ENCODE measurements around the gene SHOC1. TPM values are rescaled to one million over a fixed set of nuclear protein-coding genes. Genes with fewer than 3 reads are reported as not detected.
"Not testable (repeated sequence)": the region's sequence is repeated elsewhere in the genome, so short reads cannot be mapped to it uniquely, and the experiment has no call there.

Gene SHOC1
- total RNA-seq, 5 donors from 2014 or later (not counting 1 experiment from before 2014, with no cell fraction given): not detected

GRCh38 chr9:111803924-111804323 is 9.2 kb upstream of the SHOC1 start:
- Mint-ChIP-seq H3K4me3 (no peak overlapping the region), H3K27me3 (no peaks in the 10 kb centered on the region), H3K9me3 (peaks cover 0 to 3% (median 0%) of the 10 kb centered on the region in 3 donors), H3K27ac (no peak overlapping the region), H3K4me1 (peaks cover 15 to 25% (median 25%) of the 10 kb centered on the region in 3 donors), H3K36me3 (no peaks in the 10 kb centered on the region)
- no peak overlapping the region for H3K27ac ChIP-seq (ENCODE audit: low read length)
- CTCF ChIA-PET: interaction anchor here in 1 of 2 donors (0.7 kb wide), 1 partner anchor 133 kb away, joined by 8 read pairs; no protein-coding TSS in a partner anchor
- no peak for DNase-seq
- no peak overlapping the region for H3K4me3 ChIP-seq (ENCODE audit: control insufficient read depth in 1 of 2, extremely low read depth in 1 of 2, low read length in 1 of 2)
- H3K36me3 ChIP-seq (ENCODE audit: control insufficient read depth in 2 of 2, extremely low read depth in 1 of 2, insufficient read depth in 1 of 2, low read length in 1 of 2): no peaks in the 10 kb centered on the region
- POLR2A ChIA-PET: no interaction called here
- WGBS (ENCODE audit: insufficient coverage): 20% methylated on average over 1 of the region's 3 CpGs
- no peaks in the 10 kb centered on the region for H3K27me3 ChIP-seq (replicated peaks in 1 of 2; ENCODE audit: control insufficient read depth in 2 of 2, extremely low read depth in 1 of 2, insufficient read depth in 2 of 2, low read length in 1 of 2)
- no peaks in the 10 kb centered on the region for H3K9me3 ChIP-seq
- ATAC-seq (replicated peaks in 1 of 4): peak in 1 of 4 experiments; percentile 55
- peaks cover 0 to 4% of the 10 kb centered on the region in 2 experiments for H3K4me1 ChIP-seq (ENCODE audit: control insufficient read depth in 1 of 2, extremely low read depth in 1 of 2, insufficient read depth in 2 of 2, low read length in 2 of 2)

- H3K4me1 Mint-ChIP-seq: peaks cover 13 to 23% (median 14%) of the 10 kb centered on the region in 3 donors
- H3K27me3 Mint-ChIP-seq: no peaks in the 10 kb centered on the region
- ATAC-seq (replicated peaks in 1 of 4) (no peak), DNase-seq (no peak)
- no peaks in the 10 kb centered on the region for H3K36me3 Mint-ChIP-seq
- no peak overlapping the region for H3K4me3 Mint-ChIP-seq
- no peaks in the 10 kb centered on the region for H3K9me3 Mint-ChIP-seq
- no peaks in the 10 kb centered on the region for H3K27me3 ChIP-seq (replicated peaks in 1 of 2; ENCODE audit: control insufficient read depth in 2 of 2, extremely low read depth in 1 of 2, insufficient read depth in 2 of 2, low read length in 1 of 2)
- no CpG with 5 or more reads among the region's 1 CpG for WGBS (ENCODE audit: insufficient coverage)
- H3K27ac Mint-ChIP-seq: no peak overlapping the region
- peaks cover 0 to 4% of the 10 kb centered on the region in 2 experiments for H3K4me1 ChIP-seq (ENCODE audit: control insufficient read depth in 1 of 2, extremely low read depth in 1 of 2, insufficient read depth in 2 of 2, low read length in 2 of 2)
- ChIA-PET POLR2A (no interaction called here), CTCF (interaction anchor here in 1 of 2 donors (0.6 kb wide), 1 partner anchor 237 kb away, joined by 3 read pairs; no protein-coding TSS in a partner anchor)
- no peaks in the 10 kb centered on the region for H3K9me3 ChIP-seq
- H3K36me3 ChIP-seq (ENCODE audit: control insufficient read depth in 2 of 2, extremely low read depth in 1 of 2, insufficient read depth in 1 of 2, low read length in 1 of 2): no peaks in the 10 kb centered on the region
- H3K27ac ChIP-seq (ENCODE audit: low read length): no peak overlapping the region
- H3K4me3 ChIP-seq (ENCODE audit: control insufficient read depth in 1 of 2, extremely low read depth in 1 of 2, low read length in 1 of 2): no peak overlapping the region
These were observed 5.3 kb upstream of the SHOC1 start for GRCh38 chr9:111799915-111800526.

- H3K36me3 Mint-ChIP-seq: no peaks in the 10 kb centered on the region
- no peaks in the 10 kb centered on the region for H3K27me3 Mint-ChIP-seq
- Histone ChIP-seq H3K36me3 (ENCODE audit: control insufficient read depth in 2 of 2, extremely low read depth in 1 of 2, insufficient read depth in 1 of 2, low read length in 1 of 2) (no peaks in the 10 kb centered on the region), H3K27me3 (replicated peaks in 1 of 2; ENCODE audit: control insufficient read depth in 2 of 2, extremely low read depth in 1 of 2, insufficient read depth in 2 of 2, low read length in 1 of 2) (no peaks in the 10 kb centered on the region), H3K27ac (ENCODE audit: low read length) (no peak overlapping the region), H3K4me1 (ENCODE audit: control insufficient read depth in 1 of 2, extremely low read depth in 1 of 2, insufficient read depth in 2 of 2, low read length in 2 of 2) (peaks cover 0 to 4% of the 10 kb centered on the region in 2 experiments), H3K4me3 (ENCODE audit: control insufficient read depth in 1 of 2, extremely low read depth in 1 of 2, low read length in 1 of 2) (no peak overlapping the region), H3K9me3 (no peaks in the 10 kb centered on the region)
- H3K9me3 Mint-ChIP-seq: no peaks in the 10 kb centered on the region
- H3K27ac Mint-ChIP-seq: no peak overlapping the region
- no peak for DNase-seq
- peaks cover 7 to 23% (median 14%) of the 10 kb centered on the region in 3 donors for H3K4me1 Mint-ChIP-seq
- H3K4me3 Mint-ChIP-seq: no peak overlapping the region
- ChIA-PET CTCF (interaction anchor here in 1 of 2 donors (0.6 kb wide), 1 partner anchor 238 kb away, joined by 3 read pairs; no protein-coding TSS in a partner anchor), POLR2A (no interaction called here)
- no peak for ATAC-seq (replicated peaks in 1 of 4)
These were observed 4.8 kb upstream of the SHOC1 start for GRCh38 chr9:111799506-111799905.

GRCh38 chr9:111798786-111799185 is 4.0 kb upstream of the SHOC1 start:
- Mint-ChIP-seq H3K9me3 (no peaks in the 10 kb centered on the region), H3K27me3 (no peaks in the 10 kb centered on the region), H3K36me3 (no peaks in the 10 kb centered on the region), H3K27ac (no peak overlapping the region), H3K4me1 (peaks cover under 1 to 16% (median 6%) of the 10 kb centered on the region in 3 donors), H3K4me3 (no peak overlapping the region)
- H3K4me3 ChIP-seq (ENCODE audit: control insufficient read depth in 1 of 2, extremely low read depth in 1 of 2, low read length in 1 of 2): no peak overlapping the region
- no peaks in the 10 kb centered on the region for H3K27me3 ChIP-seq (replicated peaks in 1 of 2; ENCODE audit: control insufficient read depth in 2 of 2, extremely low read depth in 1 of 2, insufficient read depth in 2 of 2, low read length in 1 of 2)
- DNase-seq: no peak
- no peak for ATAC-seq (replicated peaks in 1 of 4)
- H3K9me3 ChIP-seq: no peaks in the 10 kb centered on the region
- no peaks in the 10 kb centered on the region for H3K4me1 ChIP-seq (ENCODE audit: control insufficient read depth in 1 of 2, extremely low read depth in 1 of 2, insufficient read depth in 2 of 2, low read length in 2 of 2)
- ChIA-PET POLR2A (interaction anchor here in 1 of 2 donors (0.5 kb wide), 1 partner anchor 691 kb away, joined by 3 read pairs; no protein-coding TSS in a partner anchor), CTCF (interaction anchor here in 1 of 2 donors (0.5 to 0.6 kb wide), 2 partner anchors 176 to 276 kb away, joined by 3 to 7 read pairs; no protein-coding TSS in a partner anchor)
- H3K36me3 ChIP-seq (ENCODE audit: control insufficient read depth in 2 of 2, extremely low read depth in 1 of 2, insufficient read depth in 1 of 2, low read length in 1 of 2): no peaks in the 10 kb centered on the region
- no peak overlapping the region for H3K27ac ChIP-seq (ENCODE audit: low read length)

GRCh38 chr9:111795557-111795839 is 761 bp upstream of the SHOC1 start:
- no peaks in the 10 kb centered on the region for H3K4me1 ChIP-seq (ENCODE audit: control insufficient read depth in 1 of 2, extremely low read depth in 1 of 2, insufficient read depth in 2 of 2, low read length in 2 of 2)
- WGBS (ENCODE audit: insufficient coverage): no CpG with 5 or more reads among the region's 2 CpGs
- DNase-seq (no peak), ATAC-seq (replicated peaks in 1 of 4) (no peak)
- H3K36me3 Mint-ChIP-seq: no peaks in the 10 kb centered on the region
- H3K4me1 Mint-ChIP-seq: peaks cover 0 to 4% (median 0%) of the 10 kb centered on the region in 3 donors
- no peak overlapping the region for H3K27ac ChIP-seq (ENCODE audit: low read length)
- no peaks in the 10 kb centered on the region for H3K36me3 ChIP-seq (ENCODE audit: control insufficient read depth in 2 of 2, extremely low read depth in 1 of 2, insufficient read depth in 1 of 2, low read length in 1 of 2)
- no peak overlapping the region for H3K4me3 ChIP-seq (ENCODE audit: control insufficient read depth in 1 of 2, extremely low read depth in 1 of 2, low read length in 1 of 2)
- no peaks in the 10 kb centered on the region for H3K9me3 ChIP-seq
- no peak overlapping the region for H3K4me3 Mint-ChIP-seq
- H3K27me3 ChIP-seq (replicated peaks in 1 of 2; ENCODE audit: control insufficient read depth in 2 of 2, extremely low read depth in 1 of 2, insufficient read depth in 2 of 2, low read length in 1 of 2): no peaks in the 10 kb centered on the region
- ChIA-PET CTCF (no interaction called here), POLR2A (no interaction called here)
- no peak overlapping the region for H3K27ac Mint-ChIP-seq
- H3K9me3 Mint-ChIP-seq: no peaks in the 10 kb centered on the region
- no peaks in the 10 kb centered on the region for H3K27me3 Mint-ChIP-seq

- POLR2A ChIA-PET; H3K27me3 Mint-ChIP-seq; H3K27ac ChIP-seq (ENCODE audit: low read length); H3K9me3 Mint-ChIP-seq; H3K36me3 ChIP-seq (ENCODE audit: control insufficient read depth in 2 of 2, extremely low read depth in 1 of 2, insufficient read depth in 1 of 2, low read length in 1 of 2); H3K27me3 ChIP-seq (replicated peaks in 1 of 2; ENCODE audit: control insufficient read depth in 2 of 2, extremely low read depth in 1 of 2, insufficient read depth in 2 of 2, low read length in 1 of 2); H3K4me1 ChIP-seq (ENCODE audit: control insufficient read depth in 1 of 2, extremely low read depth in 1 of 2, insufficient read depth in 2 of 2, low read length in 2 of 2); H3K4me3 Mint-ChIP-seq; H3K4me1 Mint-ChIP-seq; ATAC-seq (replicated peaks in 1 of 4); H3K4me3 ChIP-seq (ENCODE audit: control insufficient read depth in 1 of 2, extremely low read depth in 1 of 2, low read length in 1 of 2); DNase-seq; H3K36me3 Mint-ChIP-seq; H3K9me3 ChIP-seq; H3K27ac Mint-ChIP-seq: not testable (repeated sequence)
- CTCF ChIA-PET: interaction anchor here in 1 of 2 donors (0.6 kb wide), 2 partner anchors 158 to 578 kb away, joined by 3 read pairs; no protein-coding TSS in a partner anchor
- WGBS (ENCODE audit: insufficient coverage): no CpG with 5 or more reads among the region's 1 CpG
These were observed 2.9 kb downstream of the SHOC1 start for GRCh38 chr9:111791821-111792220.
